ENCODE results near the gene EDRF1.

- no peak for TF ChIP-seq POLR2AphosphoS5 (IDR thresholded peaks at IDR 0.05; ENCODE audit: low read depth, low read length)
- TF ChIP-seq CTCF (IDR thresholded peaks at IDR 0.05 in 2 of 3, conservative IDR thresholded peaks at IDR 0.05 in 1 of 3; ENCODE audit: borderline replicate concordance in 1 of 3, insufficient read depth in 1 of 3, low read depth in 2 of 3, low read length in 2 of 3): no peak
Measured at GRCh38 chr10:125785791-125786190, 66.3 kb downstream of the EDRF1 start.
